ENCODE results near the gene FANCF. TPM values are rescaled to one million over a fixed set of nuclear protein-coding genes. Genes with fewer than 3 reads are reported as not detected.
"Not testable (repeated sequence)": the region's sequence is repeated elsewhere in the genome, so short reads cannot be mapped to it uniquely, and the experiment has no call there.

FANCF gene
- total and polyA plus RNA-seq, 3 experiments from 2014 or later, result 14.8 to 15.6 (median 15.3) TPM

DNA sequence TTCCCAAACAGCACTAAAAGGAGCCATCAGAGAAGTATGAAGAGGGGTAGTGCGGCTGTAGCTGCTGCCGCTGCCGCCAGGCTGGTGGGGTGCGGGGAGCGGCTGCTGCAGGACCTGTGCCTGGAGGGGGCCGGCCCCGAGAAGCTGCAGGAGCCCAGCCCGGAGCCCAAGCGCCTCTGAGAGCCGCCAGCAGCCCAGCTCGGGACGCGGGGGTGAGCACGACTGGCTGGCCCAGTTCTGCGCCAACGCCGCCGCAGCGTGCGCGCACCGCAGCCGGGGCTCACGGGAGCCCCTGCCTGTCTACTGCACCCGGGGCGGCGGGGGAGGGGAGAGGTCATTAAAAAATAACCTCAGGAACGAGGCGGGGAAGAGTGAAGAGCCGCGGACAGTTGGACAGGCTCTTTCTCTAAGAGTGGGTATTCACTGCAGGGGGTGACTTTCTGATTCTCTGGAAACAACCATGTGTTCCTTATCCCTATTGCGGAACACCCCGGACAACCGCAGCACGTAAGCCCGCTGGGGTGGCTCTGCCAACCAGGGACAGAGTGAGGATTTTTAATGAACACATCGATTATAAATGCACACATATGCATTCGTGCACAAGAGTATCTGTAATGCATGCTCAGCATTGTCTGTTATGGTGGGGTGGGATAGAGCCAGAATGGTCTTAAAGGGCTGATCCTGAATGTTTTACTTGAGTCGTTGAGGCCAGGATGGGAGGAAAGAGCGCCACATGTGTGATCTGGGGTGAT lies 41.2 kb upstream of the FANCF start:
- Mint-ChIP-seq H3K9me3 (peaks cover 0 to 2% (median 0%) of the 10 kb centered on the region in 5 donors), H3K4me1 (peaks cover 7 to 16% (median 12%) of the 10 kb centered on the region in 3 donors), H3K27ac (no peak overlapping the region), H3K4me3 (peak overlapping the region; percentile 4 to 72 (median 39)), H3K36me3 (no peaks in the 10 kb centered on the region), H3K27me3 (peaks cover 28 to 74% of the 10 kb centered on the region in 2 donors)
- Histone ChIP-seq H3K4me3 (ENCODE audit: low read length) (no peak overlapping the region), H3K36me3 (ENCODE audit: insufficient read depth, low read length) (no peaks in the 10 kb centered on the region), H3K27me3 (ENCODE audit: insufficient read depth, low read length, poor library complexity, severe bottlenecking) (peaks cover 6% of the 10 kb centered on the region), H3K9me3 (ENCODE audit: low read length) (no peaks in the 10 kb centered on the region), H3K4me1 (ENCODE audit: insufficient read depth, low read length) (no peaks in the 10 kb centered on the region), H3K27ac (ENCODE audit: low read depth, low read length) (no peak overlapping the region)
- ChIA-PET POLR2A (no interaction called here), CTCF (no interaction called here)
- no peak for DNase-seq

DNA sequence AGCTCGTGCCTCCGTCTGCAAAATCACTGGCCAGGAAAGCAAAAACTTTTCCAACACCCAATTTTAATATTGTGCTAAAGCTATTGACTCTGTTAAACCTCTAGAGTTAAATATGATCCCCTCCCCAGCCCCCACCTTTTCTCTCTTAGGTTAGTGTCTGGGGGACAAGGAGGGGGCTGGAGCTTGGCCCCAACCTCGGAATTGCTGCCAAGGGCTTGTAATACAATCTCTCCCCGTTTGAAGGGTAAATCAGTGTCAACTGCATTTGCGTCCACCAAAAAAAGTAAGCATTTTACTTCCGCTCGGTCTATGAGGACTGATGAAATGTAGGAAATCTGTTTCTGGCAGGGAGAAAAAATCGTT lies 40.7 kb upstream of the FANCF start, which contains the start of gene GAS2:
Gene GAS2, plus strand, starts transcription at position 287 of the 363 bp plus-strand sequence. CDS start 8,259 bp downstream, outside the sequence.
- H3K36me3 Mint-ChIP-seq, result no peaks in the 10 kb centered on the region
- POLR2A ChIA-PET, result no interaction called here
- peaks cover 28 to 72% of the 10 kb centered on the region in 2 donors for H3K27me3 Mint-ChIP-seq
- Histone ChIP-seq H3K27ac (ENCODE audit: low read depth, low read length) (no peak within 1 kb of the TSS), H3K4me1 (ENCODE audit: insufficient read depth, low read length) (no peaks in the 10 kb centered on the region), H3K27me3 (ENCODE audit: insufficient read depth, low read length, poor library complexity, severe bottlenecking) (peaks cover 6% of the 10 kb centered on the region), H3K9me3 (ENCODE audit: low read length) (no peaks in the 10 kb centered on the region), H3K4me3 (ENCODE audit: low read length) (no peak within 1 kb of the TSS), H3K36me3 (ENCODE audit: insufficient read depth, low read length) (no peaks in the 10 kb centered on the region)
- peak in 1 of 5 donors; percentile 6 for DNase-seq
- no peak within 1 kb of the TSS for H3K27ac Mint-ChIP-seq
- peaks cover 7 to 16% (median 12%) of the 10 kb centered on the region in 3 donors for H3K4me1 Mint-ChIP-seq
- peaks cover 0 to 2% (median 0%) of the 10 kb centered on the region in 5 donors for H3K9me3 Mint-ChIP-seq
- CTCF ChIA-PET, result no interaction called here
- H3K4me3 Mint-ChIP-seq, result peak within 1 kb of the TSS; percentile 4 to 72 (median 39)

DNA sequence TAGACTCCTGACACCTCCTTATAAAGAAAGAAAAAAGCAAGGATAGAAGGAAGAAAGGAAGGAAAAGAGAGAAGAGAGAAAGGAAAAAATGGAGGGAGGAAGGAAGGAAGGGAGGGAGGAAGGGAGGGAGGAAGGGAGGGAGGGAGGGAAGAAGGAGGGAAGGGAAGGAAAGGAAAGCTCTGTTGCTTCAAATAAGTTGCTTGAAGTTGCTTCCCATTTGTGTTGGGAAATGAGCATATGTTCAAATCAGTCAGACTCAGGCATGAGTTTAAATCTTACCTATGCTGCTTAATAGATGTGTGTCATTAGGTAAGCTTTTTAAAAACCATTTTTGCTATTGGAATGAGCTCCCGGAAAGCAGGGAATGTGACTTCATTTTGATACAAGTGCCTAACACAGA lies 34.2 kb upstream of the FANCF start:
- ChIA-PET POLR2A (no interaction called here), CTCF (no interaction called here)
- Mint-ChIP-seq H3K4me1 (peaks cover 20 to 29% (median 27%) of the 10 kb centered on the region in 3 donors), H3K27ac (peak overlapping the region in 1 of 8 donors; percentile 6), H3K36me3 (no peaks in the 10 kb centered on the region), H3K4me3 (no peak overlapping the region), H3K9me3 (peaks cover 0 to 2% (median 0%) of the 10 kb centered on the region in 5 donors), H3K27me3 (peaks cover 1 to 17% of the 10 kb centered on the region in 2 donors)
- DNase-seq, result no peak
- Histone ChIP-seq H3K27me3 (ENCODE audit: insufficient read depth, low read length, poor library complexity, severe bottlenecking) (no peaks in the 10 kb centered on the region), H3K4me3 (ENCODE audit: low read length) (no peak overlapping the region), H3K4me1 (ENCODE audit: insufficient read depth, low read length) (peaks cover 14% of the 10 kb centered on the region), H3K36me3 (ENCODE audit: insufficient read depth, low read length) (no peaks in the 10 kb centered on the region), H3K9me3 (ENCODE audit: low read length) (no peaks in the 10 kb centered on the region), H3K27ac (ENCODE audit: low read depth, low read length) (no peak overlapping the region)

DNA sequence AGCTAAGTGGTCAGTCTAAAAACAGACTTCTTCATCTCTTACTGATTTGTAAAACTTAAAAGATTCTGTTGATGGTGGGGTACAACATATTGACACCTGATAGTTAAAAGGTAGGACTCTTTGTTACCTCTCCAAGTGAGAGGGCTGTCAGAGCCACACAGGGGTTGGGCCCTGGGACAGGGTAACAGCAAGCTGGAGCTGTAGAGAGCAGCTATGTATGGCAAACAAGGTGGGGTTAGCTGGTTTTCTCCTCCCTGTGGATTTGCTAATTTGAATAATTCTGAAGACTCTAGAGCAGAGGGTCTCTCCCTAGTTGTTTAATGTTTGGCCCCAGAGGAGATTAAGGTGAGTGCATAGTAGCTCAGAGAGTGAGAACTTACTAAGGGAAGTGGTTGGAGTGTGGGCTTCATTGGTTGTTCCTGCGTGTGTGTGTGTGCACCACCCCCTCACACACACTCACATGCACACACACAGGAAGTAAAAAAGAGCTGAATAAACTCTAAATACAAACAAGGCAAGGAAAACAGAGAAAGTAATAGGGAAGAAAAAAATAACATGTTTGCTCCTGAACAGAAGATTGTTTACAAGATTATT lies 31.6 kb upstream of the FANCF start:
- no peaks in the 10 kb centered on the region for H3K36me3 Mint-ChIP-seq
- H3K27me3 Mint-ChIP-seq, result peaks cover 2 to 3% of the 10 kb centered on the region in 2 donors
- peak overlapping the region in 5 of 7 donors; percentile 21 to 88 (median 30) for H3K4me3 Mint-ChIP-seq
- no peak overlapping the region for H3K4me3 ChIP-seq (ENCODE audit: low read length)
- DNase-seq, result peak in 2 of 5 donors; percentile 17 to 24
- peaks cover 0 to 3% (median 0%) of the 10 kb centered on the region in 5 donors for H3K9me3 Mint-ChIP-seq
- H3K27ac Mint-ChIP-seq, result peak overlapping the region; percentile 58 to 94 (median 68)
- no peaks in the 10 kb centered on the region for H3K9me3 ChIP-seq (ENCODE audit: low read length)
- H3K4me1 Mint-ChIP-seq, result peaks cover 20 to 29% (median 27%) of the 10 kb centered on the region in 3 donors
- H3K27ac ChIP-seq (ENCODE audit: low read depth, low read length), result no peak overlapping the region
- peaks cover 14% of the 10 kb centered on the region for H3K4me1 ChIP-seq (ENCODE audit: insufficient read depth, low read length)
- H3K27me3 ChIP-seq (ENCODE audit: insufficient read depth, low read length, poor library complexity, severe bottlenecking), result no peaks in the 10 kb centered on the region
- no peaks in the 10 kb centered on the region for H3K36me3 ChIP-seq (ENCODE audit: insufficient read depth, low read length)
- ChIA-PET CTCF (interaction anchor here (1.0 kb wide), 1 partner anchor 30 kb away, joined by 3 read pairs; no protein-coding TSS in a partner anchor), POLR2A (interaction anchor here (1.1 kb wide), 1 partner anchor 31 kb away, joined by 3 read pairs; the partner anchor contains the start of gene FANCF)

DNA sequence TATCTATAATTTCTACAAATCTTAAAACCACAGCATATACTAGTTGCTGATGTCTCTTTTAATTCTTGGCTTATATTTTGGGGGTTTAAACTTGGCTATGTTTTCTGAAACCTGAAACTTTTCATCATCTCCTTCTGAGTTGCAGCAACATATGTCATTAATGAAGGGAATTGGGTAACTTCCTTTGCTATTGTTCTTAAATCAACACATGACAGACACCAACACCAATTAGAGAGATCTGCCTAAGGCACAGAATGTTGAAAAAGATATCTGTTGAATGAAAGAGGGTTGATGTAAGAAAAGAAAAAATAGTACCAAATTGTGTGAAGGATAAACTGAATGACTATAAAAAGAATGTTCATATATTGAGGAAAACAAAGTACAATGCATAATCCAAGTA lies 30.5 kb upstream of the FANCF start:
- H3K4me1 Mint-ChIP-seq, result peaks cover 20 to 29% (median 27%) of the 10 kb centered on the region in 3 donors
- no peak overlapping the region for H3K4me3 Mint-ChIP-seq
- no peak for DNase-seq
- Histone ChIP-seq H3K27me3 (ENCODE audit: insufficient read depth, low read length, poor library complexity, severe bottlenecking) (no peaks in the 10 kb centered on the region), H3K4me3 (ENCODE audit: low read length) (no peak overlapping the region), H3K27ac (ENCODE audit: low read depth, low read length) (no peak overlapping the region), H3K36me3 (ENCODE audit: insufficient read depth, low read length) (no peaks in the 10 kb centered on the region), H3K9me3 (ENCODE audit: low read length) (no peaks in the 10 kb centered on the region), H3K4me1 (ENCODE audit: insufficient read depth, low read length) (peaks cover 14% of the 10 kb centered on the region)
- ChIA-PET POLR2A (no interaction called here), CTCF (interaction anchor here (1.0 kb wide), 1 partner anchor 29 kb away, joined by 3 read pairs; no protein-coding TSS in a partner anchor)
- H3K9me3 Mint-ChIP-seq, result peaks cover 0 to 6% (median 3%) of the 10 kb centered on the region in 5 donors
- H3K27me3 Mint-ChIP-seq, result peaks cover 0 to 2% of the 10 kb centered on the region in 2 donors
- peaks cover 0 to 4% (median 0%) of the 10 kb centered on the region in 3 donors for H3K36me3 Mint-ChIP-seq
- H3K27ac Mint-ChIP-seq, result peak overlapping the region in 1 of 8 donors; percentile 45

DNA sequence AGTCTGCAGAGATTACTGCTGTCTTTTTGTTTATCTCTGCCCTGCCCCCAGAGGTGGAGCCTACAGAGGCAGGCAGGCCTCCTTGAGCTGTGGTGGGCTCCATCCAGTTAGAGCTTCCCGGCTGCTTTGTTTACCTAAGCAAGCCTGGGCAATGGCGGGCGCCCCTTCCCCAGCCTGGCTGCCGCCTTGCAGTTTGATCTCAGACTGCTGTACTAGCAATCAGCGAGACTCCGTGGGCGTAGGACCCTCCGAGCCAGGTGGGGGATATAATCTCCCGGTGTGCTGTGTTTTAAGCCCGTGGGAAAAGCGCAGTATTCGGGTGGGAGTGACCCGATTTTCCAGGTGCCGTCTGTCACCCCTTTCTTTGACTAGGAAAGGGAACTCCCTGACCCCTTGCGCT lies 26.7 kb upstream of the FANCF start:
- H3K9me3 Mint-ChIP-seq; CTCF ChIA-PET; H3K4me1 ChIP-seq (ENCODE audit: insufficient read depth, low read length); H3K9me3 ChIP-seq (ENCODE audit: low read length); POLR2A ChIA-PET; DNase-seq; H3K27me3 Mint-ChIP-seq; H3K27ac Mint-ChIP-seq; H3K4me3 Mint-ChIP-seq; H3K27me3 ChIP-seq (ENCODE audit: insufficient read depth, low read length, poor library complexity, severe bottlenecking); H3K4me3 ChIP-seq (ENCODE audit: low read length); H3K27ac ChIP-seq (ENCODE audit: low read depth, low read length); H3K36me3 Mint-ChIP-seq; H3K36me3 ChIP-seq (ENCODE audit: insufficient read depth, low read length): not testable (repeated sequence)
- peaks cover 13 to 19% (median 15%) of the 10 kb centered on the region in 3 donors for H3K4me1 Mint-ChIP-seq

DNA sequence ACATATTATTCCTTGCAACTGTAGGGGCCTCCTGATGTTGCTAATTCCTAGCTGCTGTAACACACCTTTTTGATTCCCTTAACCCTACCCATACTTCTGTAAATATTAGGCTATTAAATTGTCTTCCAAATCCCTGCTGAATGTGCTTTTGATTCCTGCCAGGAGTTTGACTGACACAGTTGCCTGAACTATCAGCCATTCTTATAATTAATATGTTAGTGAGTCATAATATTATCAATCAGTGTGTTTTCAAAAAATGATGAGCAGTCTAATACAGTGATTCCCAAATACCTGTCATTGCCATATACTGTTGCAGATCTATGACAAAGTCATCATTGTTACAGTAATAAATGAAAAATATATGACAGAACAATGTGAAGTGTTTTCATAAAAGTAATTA lies 15.9 kb upstream of the FANCF start:
- CTCF ChIA-PET, result interaction anchor here (0.7 kb wide), 1 partner anchor 321 kb away, joined by 3 read pairs; no protein-coding TSS in a partner anchor
- Mint-ChIP-seq H3K4me3 (no peak overlapping the region), H3K9me3 (no peaks in the 10 kb centered on the region), H3K4me1 (peaks cover 0 to 3% (median 2%) of the 10 kb centered on the region in 3 donors), H3K27ac (no peak overlapping the region), H3K27me3 (peaks cover 0 to 3% of the 10 kb centered on the region in 2 donors), H3K36me3 (peaks cover 0 to 3% (median 0%) of the 10 kb centered on the region in 3 donors)
- H3K27ac ChIP-seq (ENCODE audit: low read depth, low read length), result no peak overlapping the region
- H3K9me3 ChIP-seq (ENCODE audit: low read length), result no peaks in the 10 kb centered on the region
- no peak for DNase-seq
- H3K4me1 ChIP-seq (ENCODE audit: insufficient read depth, low read length), result no peaks in the 10 kb centered on the region
- POLR2A ChIA-PET, result no interaction called here
- no peak overlapping the region for H3K4me3 ChIP-seq (ENCODE audit: low read length)
- H3K27me3 ChIP-seq (ENCODE audit: insufficient read depth, low read length, poor library complexity, severe bottlenecking), result no peaks in the 10 kb centered on the region
- H3K36me3 ChIP-seq (ENCODE audit: insufficient read depth, low read length), result no peaks in the 10 kb centered on the region

DNA sequence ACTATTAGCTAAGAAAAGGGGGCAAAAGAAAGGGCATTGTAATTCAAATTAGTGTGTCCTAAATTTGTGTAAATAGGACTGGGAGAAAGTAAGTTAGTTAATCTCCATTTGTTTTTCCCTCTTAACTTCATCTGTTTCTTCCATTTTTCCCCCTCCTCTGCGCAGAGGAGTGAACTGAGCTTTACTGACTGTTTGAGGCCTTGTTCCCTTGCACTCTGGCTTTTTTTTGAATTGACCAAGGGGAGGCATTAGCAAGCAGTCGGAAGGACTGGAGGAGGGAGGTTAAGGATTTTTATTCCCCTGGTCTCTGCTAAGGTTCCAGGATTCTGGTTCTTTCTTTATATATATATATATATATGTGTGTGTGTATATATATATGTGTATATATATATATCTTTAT lies 15.2 kb upstream of the FANCF start:
- Histone ChIP-seq H3K27ac (ENCODE audit: low read depth, low read length) (no peak overlapping the region), H3K4me3 (ENCODE audit: low read length) (no peak overlapping the region), H3K36me3 (ENCODE audit: insufficient read depth, low read length) (no peaks in the 10 kb centered on the region), H3K9me3 (ENCODE audit: low read length) (no peaks in the 10 kb centered on the region), H3K4me1 (ENCODE audit: insufficient read depth, low read length) (no peaks in the 10 kb centered on the region), H3K27me3 (ENCODE audit: insufficient read depth, low read length, poor library complexity, severe bottlenecking) (no peaks in the 10 kb centered on the region)
- peaks cover 0 to 4% (median 0%) of the 10 kb centered on the region in 3 donors for H3K36me3 Mint-ChIP-seq
- peaks cover 0 to 3% of the 10 kb centered on the region in 2 donors for H3K27me3 Mint-ChIP-seq
- H3K4me1 Mint-ChIP-seq, result peaks cover 0 to 3% (median 2%) of the 10 kb centered on the region in 3 donors
- DNase-seq, result no peak
- no peaks in the 10 kb centered on the region for H3K9me3 Mint-ChIP-seq
- CTCF ChIA-PET, result no interaction called here
- no peak overlapping the region for H3K27ac Mint-ChIP-seq
- POLR2A ChIA-PET, result no interaction called here
- H3K4me3 Mint-ChIP-seq, result no peak overlapping the region

Measured in CD8-positive, alpha-beta memory T cell (primary cell).